ENCODE data around the gene NFE2L1. TPM values are rescaled to one million over a fixed set of nuclear protein-coding genes. Genes with fewer than 3 reads are reported as not detected.
"Not testable (repeated sequence)": the region's sequence is repeated elsewhere in the genome, so short reads cannot be mapped to it uniquely, and the experiment has no call there.

NFE2L1 gene
- polyA plus RNA-seq, 1 experiment: 251 TPM

DNA sequence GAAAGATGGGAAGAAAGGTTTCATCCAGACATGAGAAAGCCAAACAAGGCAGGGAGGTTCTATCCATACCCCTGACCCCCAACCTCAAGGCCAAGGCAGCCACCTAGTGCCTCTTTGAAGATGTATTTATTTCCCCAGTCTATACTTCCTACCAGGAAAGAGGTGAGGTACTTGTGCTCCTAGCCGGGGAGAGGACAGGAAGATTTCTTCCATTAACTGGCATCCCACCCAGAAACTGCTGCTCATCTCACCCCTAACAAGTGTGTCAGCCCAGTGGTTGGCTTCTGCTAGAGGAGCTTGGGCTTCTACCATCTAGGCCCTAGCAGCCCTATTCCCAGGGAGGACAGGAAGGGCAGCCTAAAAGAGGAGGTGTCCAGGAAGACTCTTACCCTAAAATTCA lies 19.4 kb upstream of the NFE2L1 start:
- Histone ChIP-seq H3K27me3 (ENCODE audit: control insufficient read depth, insufficient read depth, low read length) (no peaks in the 10 kb centered on the region), H3K9me3 (ENCODE audit: control insufficient read depth, insufficient read depth, low read length) (no peaks in the 10 kb centered on the region), H3K4me3 (ENCODE audit: low read depth, low read length) (no peak overlapping the region), H3K27ac (ENCODE audit: low read depth, low read length) (no peak overlapping the region)
- no peak for DNase-seq (ENCODE audit: low read depth, low spot score)
- ChIA-PET POLR2A (no interaction called here), CTCF (interaction anchor here (1.4 kb wide), 1 partner anchor 52 kb away, joined by 3 read pairs; no protein-coding TSS in a partner anchor)
- TF ChIP-seq, protein P1, sequence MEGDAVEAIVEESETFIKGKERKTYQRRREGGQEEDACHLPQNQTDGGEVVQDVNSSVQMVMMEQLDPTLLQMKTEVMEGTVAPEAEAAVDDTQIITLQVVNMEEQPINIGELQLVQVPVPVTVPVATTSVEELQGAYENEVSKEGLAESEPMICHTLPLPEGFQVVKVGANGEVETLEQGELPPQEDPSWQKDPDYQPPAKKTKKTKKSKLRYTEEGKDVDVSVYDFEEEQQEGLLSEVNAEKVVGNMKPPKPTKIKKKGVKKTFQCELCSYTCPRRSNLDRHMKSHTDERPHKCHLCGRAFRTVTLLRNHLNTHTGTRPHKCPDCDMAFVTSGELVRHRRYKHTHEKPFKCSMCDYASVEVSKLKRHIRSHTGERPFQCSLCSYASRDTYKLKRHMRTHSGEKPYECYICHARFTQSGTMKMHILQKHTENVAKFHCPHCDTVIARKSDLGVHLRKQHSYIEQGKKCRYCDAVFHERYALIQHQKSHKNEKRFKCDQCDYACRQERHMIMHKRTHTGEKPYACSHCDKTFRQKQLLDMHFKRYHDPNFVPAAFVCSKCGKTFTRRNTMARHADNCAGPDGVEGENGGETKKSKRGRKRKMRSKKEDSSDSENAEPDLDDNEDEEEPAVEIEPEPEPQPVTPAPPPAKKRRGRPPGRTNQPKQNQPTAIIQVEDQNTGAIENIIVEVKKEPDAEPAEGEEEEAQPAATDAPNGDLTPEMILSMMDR (IDR thresholded peaks at IDR 0.05; ENCODE audit: low read depth, low read length): no peak

DNA sequence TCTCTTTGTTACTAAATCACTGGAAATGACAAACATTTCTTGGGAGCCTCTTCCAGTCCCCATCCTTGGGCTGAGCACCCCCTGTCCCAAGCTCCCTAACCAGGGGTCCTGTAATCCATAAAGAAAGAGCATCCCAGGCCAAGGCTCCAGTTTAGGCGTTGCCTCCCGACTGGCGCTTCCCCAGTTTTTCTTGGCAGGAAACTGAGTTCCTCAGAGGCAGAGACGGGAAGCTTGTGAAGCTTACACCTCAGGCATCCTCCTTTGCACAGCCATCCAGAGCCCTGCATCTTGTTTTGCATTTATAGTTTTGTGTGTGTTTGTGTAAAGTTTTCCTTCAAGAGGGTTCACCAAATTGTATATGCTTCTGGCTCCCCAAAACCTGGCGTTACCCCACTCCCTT lies 17.6 kb upstream of the NFE2L1 start:
- no peak overlapping the region for H3K4me3 ChIP-seq (ENCODE audit: low read depth, low read length)
- H3K9me3 ChIP-seq (ENCODE audit: control insufficient read depth, insufficient read depth, low read length): no peaks in the 10 kb centered on the region
- CTCF ChIA-PET: interaction anchor here (0.8 to 1.3 kb wide), 4 partner anchors 37 to 67 kb away, joined by 3 to 5 read pairs (median 4); no protein-coding TSS in a partner anchor
- POLR2A ChIA-PET: interaction anchor here (0.6 to 1.0 kb wide), 5 partner anchors 18 to 101 kb away, joined by 3 to 6 read pairs (median 3); partner anchors contain the start of gene NFE2L1
- DNase-seq (ENCODE audit: low read depth, low spot score): no peak
- no peak overlapping the region for H3K27ac ChIP-seq (ENCODE audit: low read depth, low read length)
- H3K27me3 ChIP-seq (ENCODE audit: control insufficient read depth, insufficient read depth, low read length): no peaks in the 10 kb centered on the region
- TF ChIP-seq, protein P1 (IDR thresholded peaks at IDR 0.05; ENCODE audit: low read depth, low read length): no peak

DNA sequence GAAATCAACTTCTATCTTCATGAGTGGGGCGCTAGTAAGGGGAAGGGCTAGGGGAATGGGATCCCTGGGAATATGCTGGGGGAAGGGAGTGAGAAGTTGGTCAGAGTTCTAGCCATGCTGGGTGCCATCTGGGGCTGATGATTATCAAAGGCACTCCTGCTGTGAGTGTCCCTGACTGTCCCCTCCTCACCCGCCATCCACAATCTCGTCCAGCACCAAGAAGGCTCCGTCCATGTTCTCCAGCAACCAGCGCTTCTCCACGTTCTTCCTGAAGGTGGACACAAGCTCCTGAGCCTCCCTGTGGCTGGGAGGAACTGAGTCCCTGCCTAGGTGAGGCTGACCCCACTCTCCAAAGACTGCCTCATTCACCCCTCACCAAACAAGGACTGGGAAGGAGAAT lies 16.2 kb upstream of the NFE2L1 start:
- no peak overlapping the region for H3K4me3 ChIP-seq (ENCODE audit: low read depth, low read length)
- ChIA-PET CTCF (interaction anchor here (0.7 to 1.3 kb wide), 3 partner anchors 26 to 66 kb away, joined by 4 to 6 read pairs (median 5); no protein-coding TSS in a partner anchor), POLR2A (no interaction called here)
- no peak overlapping the region for H3K27ac ChIP-seq (ENCODE audit: low read depth, low read length)
- TF ChIP-seq, protein P1 (IDR thresholded peaks at IDR 0.05; ENCODE audit: low read depth, low read length): no peak
- no peaks in the 10 kb centered on the region for H3K27me3 ChIP-seq (ENCODE audit: control insufficient read depth, insufficient read depth, low read length)
- no peaks in the 10 kb centered on the region for H3K9me3 ChIP-seq (ENCODE audit: control insufficient read depth, insufficient read depth, low read length)
- DNase-seq (ENCODE audit: low read depth, low spot score): no peak

DNA sequence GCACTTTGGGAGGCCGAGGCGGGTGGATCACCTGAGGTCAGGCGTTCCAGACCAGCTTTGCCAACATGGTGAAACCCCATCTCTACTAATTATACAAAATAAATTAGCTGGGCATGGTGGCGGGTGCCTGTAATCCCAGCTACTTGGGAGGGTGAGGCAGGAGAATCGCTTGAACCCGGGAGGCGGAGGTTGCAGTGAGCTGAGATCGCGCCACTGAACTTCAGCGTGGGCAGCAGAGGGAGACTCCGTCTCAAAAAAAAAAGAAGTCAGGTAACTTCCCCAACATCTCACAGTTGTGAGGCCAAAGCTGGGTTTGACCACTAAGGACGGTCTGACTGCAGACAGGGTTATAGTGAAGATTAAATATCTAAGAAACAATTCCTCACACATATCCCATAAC lies 13.4 kb upstream of the NFE2L1 start:
- not testable (repeated sequence) for H3K4me3 ChIP-seq (ENCODE audit: low read depth, low read length); H3K27ac ChIP-seq (ENCODE audit: low read depth, low read length); DNase-seq (ENCODE audit: low read depth, low spot score); H3K9me3 ChIP-seq (ENCODE audit: control insufficient read depth, insufficient read depth, low read length); H3K27me3 ChIP-seq (ENCODE audit: control insufficient read depth, insufficient read depth, low read length)
- CTCF ChIA-PET: interaction anchor here (0.8 to 3.2 kb wide), 5 partner anchors 8 to 584 kb away, joined by 3 to 16 read pairs (median 5); no protein-coding TSS in a partner anchor
- POLR2A ChIA-PET: interaction anchor here (0.9 kb wide), 1 partner anchor 12 kb away, joined by 3 read pairs; no protein-coding TSS in a partner anchor

DNA sequence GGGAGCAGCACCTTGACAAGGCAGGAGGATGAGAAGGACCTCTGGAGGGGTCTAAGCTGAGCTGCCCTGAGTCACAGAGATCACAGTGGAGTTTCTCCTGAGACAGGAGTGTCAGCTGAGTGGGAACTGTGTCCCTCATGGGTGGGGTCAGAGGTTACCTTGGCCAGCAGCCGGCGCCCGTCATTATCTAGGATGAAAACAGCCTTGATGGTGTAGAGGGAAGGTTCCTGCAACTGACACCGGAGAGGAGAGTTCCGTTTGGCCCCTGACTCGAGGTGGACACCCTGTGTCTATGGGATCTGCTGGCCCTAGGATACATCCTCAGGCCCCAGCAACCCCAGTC lies 11.5 kb upstream of the NFE2L1 start:
- peak overlapping the region; percentile 11 for H3K27ac ChIP-seq (ENCODE audit: low read depth, low read length)

More for the DNA sequence above, 11.5 kb upstream of the NFE2L1 start:
- Histone ChIP-seq H3K27me3 (ENCODE audit: control insufficient read depth, insufficient read depth, low read length) (no peaks in the 10 kb centered on the region), H3K4me3 (ENCODE audit: low read depth, low read length) (peak overlapping the region; percentile 70), H3K9me3 (ENCODE audit: control insufficient read depth, insufficient read depth, low read length) (no peaks in the 10 kb centered on the region)
- TF ChIP-seq, protein P1 (IDR thresholded peaks at IDR 0.05; ENCODE audit: low read depth, low read length): no peak
- ChIA-PET CTCF (interaction anchor here (1.7 to 3.2 kb wide), 5 partner anchors 11 to 65 kb away, joined by 6 to 28 read pairs (median 12); partner anchors contain the start of genes CDK5RAP3 and NFE2L1), POLR2A (interaction anchor here (1.8 to 2.5 kb wide), 2 partner anchors 11 to 12 kb away, joined by 9 read pairs; partner anchors contain the start of gene NFE2L1)
- no peak for DNase-seq (ENCODE audit: low read depth, low spot score)

Data from AG04450 (cell line).